Astrocyte of the hippocampus (primary cell): ENCODE results near the gene SCN10A.

Experiments
- DNase-seq: peaks from one replicate; pipeline ENCODE4 v3.0.0; 2011; ENCODE audit warnings: low read depth, low spot score

SCN10A gene

GRCh38 chr3:38816026-38816425 is at the start of gene SCN10A:
SCN10A (minus strand) TSS chr3:38816217; CDS start chr3:38794010, 22,207 bp downstream.
- no peak for DNase-seq

GRCh38 chr3:38853011-38853410 is 37.0 kb upstream of the SCN10A start:
- no peak for DNase-seq

- DNase-seq, result peak; percentile 62
Measured at GRCh38 chr3:38843898-38844297, 27.9 kb upstream of the SCN10A start.

GRCh38 chr3:38842266-38842965 is 26.4 kb upstream of the SCN10A start:
- no peak for DNase-seq

GRCh38 chr3:38840987-38841386 is 25.0 kb upstream of the SCN10A start:
- no peak for DNase-seq

- DNase-seq, result no peak
Measured at GRCh38 chr3:38837358-38837757, 21.3 kb upstream of the SCN10A start.

GRCh38 chr3:38836561-38836960 is 20.5 kb upstream of the SCN10A start:
- no peak for DNase-seq

- peak; percentile 33 for DNase-seq
Measured at GRCh38 chr3:38835939-38836338, 19.9 kb upstream of the SCN10A start.

- peak; percentile 33 for DNase-seq
Measured at GRCh38 chr3:38834717-38835116, 18.7 kb upstream of the SCN10A start.

- DNase-seq, result peak; percentile 90
Measured at GRCh38 chr3:38834110-38834509, 18.1 kb upstream of the SCN10A start.

- DNase-seq, result peak; percentile 75
Measured at GRCh38 chr3:38829404-38829803, 13.4 kb upstream of the SCN10A start.

GRCh38 chr3:38828681-38829080 is 12.7 kb upstream of the SCN10A start:
- DNase-seq, result no peak

- peak; percentile 19 for DNase-seq
Measured at GRCh38 chr3:38827791-38828190, 11.8 kb upstream of the SCN10A start.

GRCh38 chr3:38826001-38826400 is 10.0 kb upstream of the SCN10A start:
- DNase-seq, result no peak

GRCh38 chr3:38824349-38824748 is 8.3 kb upstream of the SCN10A start:
- no peak for DNase-seq

- no peak for DNase-seq
Measured at GRCh38 chr3:38823722-38824121, 7.7 kb upstream of the SCN10A start.

- no peak for DNase-seq
Measured at GRCh38 chr3:38823186-38823585, 7.2 kb upstream of the SCN10A start.

- no peak for DNase-seq
Measured at GRCh38 chr3:38811822-38812221, 4.2 kb downstream of the SCN10A start.

- peak; percentile 88 for DNase-seq
Measured at GRCh38 chr3:38805765-38806386, 10.1 kb downstream of the SCN10A start.

- DNase-seq, result no peak
Measured at GRCh38 chr3:38805004-38805403, 11.0 kb downstream of the SCN10A start.

GRCh38 chr3:38800511-38800910 is 15.5 kb downstream of the SCN10A start:
- DNase-seq, result no peak

GRCh38 chr3:38793721-38794120 is 22.3 kb downstream of the SCN10A start:
- DNase-seq, result no peak

GRCh38 chr3:38792983-38793382 is 23.0 kb downstream of the SCN10A start:
- DNase-seq, result no peak
